Islet precursor cell (in vitro differentiated cells): Measurements from ENCODE around the gene PLAGL2.
A peak's percentile ranks its signal among the peaks of the same experiment; 100 is the strongest.
"Not testable (repeated sequence)": the region's sequence is repeated elsewhere in the genome, so short reads cannot be mapped to it uniquely, and the experiment has no call there.

Experiments
- DNase-seq: peaks from one replicate; pipeline ENCODE4 v3.0.0-alpha.2; 2018

Gene PLAGL2

GRCh38 chr20:32203356-32204204 lies 4.0 kb downstream of the PLAGL2 start:
- no peak for DNase-seq

- no peak for DNase-seq
Measured at GRCh38 chr20:32201977-32202363, 5.6 kb downstream of the PLAGL2 start.

- no peak for DNase-seq
Measured at GRCh38 chr20:32201296-32201976, 6.1 kb downstream of the PLAGL2 start.

- no peak for DNase-seq
Measured at GRCh38 chr20:32199006-32199405, 8.5 kb downstream of the PLAGL2 start.

GRCh38 chr20:32197136-32197535 lies 10.4 kb downstream of the PLAGL2 start:
- not testable (repeated sequence) for DNase-seq

GRCh38 chr20:32196613-32197012 lies 10.9 kb downstream of the PLAGL2 start:
- DNase-seq = not testable (repeated sequence)

GRCh38 chr20:32195581-32195980 lies 12.0 kb downstream of the PLAGL2 start:
- no peak for DNase-seq

- DNase-seq = no peak
Measured at GRCh38 chr20:32193996-32194395, 13.5 kb downstream of the PLAGL2 start.

- DNase-seq = peak; percentile 28
Measured at GRCh38 chr20:32193336-32193735, 14.2 kb downstream of the PLAGL2 start.

GRCh38 chr20:32192698-32193097 lies 14.8 kb downstream of the PLAGL2 start:
- DNase-seq = peak; percentile 16

- DNase-seq = peak; percentile 40
Measured at GRCh38 chr20:32191873-32192272, 15.7 kb downstream of the PLAGL2 start.

GRCh38 chr20:32191422-32191821 lies 16.1 kb downstream of the PLAGL2 start:
- DNase-seq = no peak

- DNase-seq = peak; percentile 59
Measured at GRCh38 chr20:32190616-32191415, 16.7 kb downstream of the PLAGL2 start.

- peak; percentile 72 for DNase-seq
Measured at GRCh38 chr20:32189691-32190615, 17.6 kb downstream of the PLAGL2 start.

- peak; percentile 43 for DNase-seq
Measured at GRCh38 chr20:32189123-32189410, 18.5 kb downstream of the PLAGL2 start.

GRCh38 chr20:32188376-32189122 lies 19.0 kb downstream of the PLAGL2 start:
- peak; percentile 30 for DNase-seq

GRCh38 chr20:32186506-32186905 lies 21.0 kb downstream of the PLAGL2 start:
- DNase-seq = no peak

GRCh38 chr20:32184961-32185603 lies 22.5 kb downstream of the PLAGL2 start:
- DNase-seq = peak; percentile 38

- peak; percentile 26 for DNase-seq
Measured at GRCh38 chr20:32183947-32184635, 23.5 kb downstream of the PLAGL2 start.

GRCh38 chr20:32181606-32182005 lies 25.9 kb downstream of the PLAGL2 start:
- no peak for DNase-seq

- DNase-seq = no peak
Measured at GRCh38 chr20:32179934-32180333, 27.6 kb downstream of the PLAGL2 start.
